T-cell (primary cell): ENCODE measurements around the gene FMN1. TPM values are rescaled to one million over a fixed set of nuclear protein-coding genes. Genes with fewer than 3 reads are reported as not detected.

ENCODE experiments used
- ATAC-seq, 4 experiments: fragments of 200-7000 bp in 3 of 4; fragments of 150-1000 bp in 1 of 4; cut with Tn5 transposase; replicated peaks in 1 of 4; 1 replicate in 3 of 4; 2 replicates in 1 of 4; pipeline ENCODE4 v1.10.0; 2021; ENCODE audit warnings: moderate library complexity in 3 of 4, mild to moderate bottlenecking in 2 of 4, moderate number of reproducible peaks in 1 of 4
- CTCF ChIA-PET, 2 donors: fragments of 300-600 bp; sonication (Branson Sonifier 250); formaldehyde crosslinking; loops; one replicate each; lab custom pipeline; 2022; ENCODE audit warnings: antibody characterized with exemption in 2 of 2; lab: Charles Lee
- POLR2A ChIA-PET, 2 donors: fragments of 300-600 bp; sonication (Branson Sonifier 250); formaldehyde crosslinking; loops; one replicate each; lab custom pipeline; 2022; ENCODE audit warnings: antibody characterized with exemption in 2 of 2; lab: Charles Lee
- DNase-seq, 35 experiments: peaks; one replicate each; pipeline versions ENCODE4 v3.0.0 to v3.0.0-alpha.2; 2013 to 2023
- H3K27ac ChIP-seq: one replicate; pipeline ENCODE4 v1.5.1; 2013; ENCODE audit warnings: low read length
- H3K27me3 ChIP-seq, 2 experiments: replicated peaks in 1 of 2; 1 replicate in 1 of 2; 2 replicates in 1 of 2; pipeline versions ENCODE4 v1.6.1 to v1.7.0; 2013; ENCODE audit warnings: low read length in 1 of 2, mixed read lengths in 1 of 2; ENCODE audit not compliant: control insufficient read depth in 2 of 2, insufficient read depth in 2 of 2; ENCODE audit errors: extremely low read depth in 1 of 2
- H3K36me3 ChIP-seq, 2 donors: 1 replicate in 1 of 2; 2 replicates in 1 of 2; pipeline versions ENCODE4 v1.6.1 to v1.7.0; 2013; ENCODE audit warnings: low read length in 1 of 2; ENCODE audit not compliant: control insufficient read depth in 2 of 2, insufficient read depth in 1 of 2; ENCODE audit errors: extremely low read depth in 1 of 2
- H3K4me1 ChIP-seq, 2 experiments: 1 replicate in 1 of 2; 2 replicates in 1 of 2; pipeline versions ENCODE4 v1.6.1 to v1.7.0; 2013; ENCODE audit warnings: low read length in 2 of 2, mixed read lengths in 1 of 2; ENCODE audit not compliant: insufficient read depth in 2 of 2, control insufficient read depth in 1 of 2; ENCODE audit errors: extremely low read depth in 1 of 2
- H3K4me3 ChIP-seq, 2 donors: 1 replicate in 1 of 2; 2 replicates in 1 of 2; pipeline versions ENCODE4 v1.5.1 to v1.7.0; 2013; ENCODE audit warnings: mild to moderate bottlenecking in 2 of 2, low read length in 1 of 2, moderate library complexity in 1 of 2; ENCODE audit not compliant: control insufficient read depth in 1 of 2; ENCODE audit errors: extremely low read depth in 1 of 2
- H3K9me3 ChIP-seq: 2 replicates; pipeline ENCODE4 v1.7.0; 2013
- H3K27ac Mint-ChIP-seq, 2 donors: one replicate each; pipeline ENCODE4 v1.8.0; 2020 to 2021; ENCODE audit warnings: mild to moderate bottlenecking in 2 of 2, mixed read lengths in 2 of 2
- H3K27me3 Mint-ChIP-seq, 2 donors: one replicate each; pipeline ENCODE4 v1.8.0; 2021 to 2022; ENCODE audit warnings: mixed read lengths in 2 of 2
- H3K36me3 Mint-ChIP-seq: one replicate; pipeline ENCODE4 v1.8.0; 2021; ENCODE audit warnings: mixed read lengths
- H3K4me1 Mint-ChIP-seq, 3 donors: one replicate each; pipeline ENCODE4 v1.8.0; 2020 to 2022; ENCODE audit warnings: mixed read lengths in 3 of 3, mild to moderate bottlenecking in 1 of 3
- H3K4me3 Mint-ChIP-seq, 3 donors: one replicate each; pipeline ENCODE4 v1.8.0; 2020 to 2022; ENCODE audit warnings: mild to moderate bottlenecking in 3 of 3, mixed read lengths in 3 of 3, moderate library complexity in 3 of 3
- H3K9me3 Mint-ChIP-seq, 3 donors: one replicate each; pipeline ENCODE4 v1.8.0; 2020 to 2022; ENCODE audit warnings: mixed read lengths in 3 of 3
- WGBS: methylation state at CpG from one replicate; pipeline ENCODE4 v1.1.5; 2013; ENCODE audit warnings: missing lambda C conversion rate; ENCODE audit not compliant: insufficient coverage; 5-methylcytosine and 5-hydroxymethylcytosine counted together
- total RNA-seq, 35 experiments: library from RNA in 6 of 35; stranded (reverse) in 6 of 35; fragments of 120-200 nt in 1 of 35; gene quantifications; one replicate each; pipeline versions ENCODE4 v1.2.1 to v1.2.4 and lab custom pipeline; 2013 to 2026

FMN1 gene
- total RNA-seq, 5 donors from 2014 or later (not counting 1 experiment from before 2014, with no cell fraction given): 0.20 to 22.4 (median 14.9) TPM

DNA sequence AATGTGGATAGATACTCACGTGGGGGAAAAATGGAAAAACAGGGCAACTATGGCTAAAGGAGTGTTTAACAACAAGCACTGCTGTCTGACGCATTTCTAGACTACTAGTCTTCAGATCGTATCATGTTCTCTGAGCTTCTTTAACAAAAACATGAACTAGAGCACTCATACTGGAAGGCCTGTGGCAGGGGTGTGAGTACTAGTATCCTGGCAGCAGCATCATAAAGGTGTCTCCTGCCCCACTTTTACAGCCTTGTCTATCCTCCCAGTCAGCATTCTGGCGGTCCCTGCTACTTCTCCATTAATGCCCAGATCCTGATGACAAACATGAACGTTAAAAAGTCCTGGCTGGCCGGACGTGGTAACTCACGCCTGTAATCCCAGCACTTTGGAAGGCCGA, 4.0 kb downstream of the FMN1 start:
- 52% methylated on average over 2 of the region's 9 CpGs for WGBS
- H3K36me3 ChIP-seq: no peaks in the 10 kb centered on the region

GRCh38 chr15:33188641-33189257, 5.8 kb downstream of the FMN1 start:
- Histone ChIP-seq H3K4me1 (no peaks in the 10 kb centered on the region), H3K27ac (no peak overlapping the region), H3K27me3 (peaks cover 0 to 3% of the 10 kb centered on the region in 2 experiments), H3K9me3 (no peaks in the 10 kb centered on the region), H3K4me3 (no peak overlapping the region), H3K36me3 (no peaks in the 10 kb centered on the region)
- DNase-seq: no peak
- H3K4me3 Mint-ChIP-seq: no peak overlapping the region
- no peak overlapping the region for H3K27ac Mint-ChIP-seq
- H3K36me3 Mint-ChIP-seq: no peaks in the 10 kb centered on the region
- ChIA-PET POLR2A (interaction anchor here in 1 of 2 donors (0.7 kb wide), 1 partner anchor 325 kb away, joined by 3 read pairs; no protein-coding TSS in a partner anchor), CTCF (no interaction called here)
- H3K9me3 Mint-ChIP-seq: no peaks in the 10 kb centered on the region
- H3K4me1 Mint-ChIP-seq: peaks cover 0 to 4% (median 1%) of the 10 kb centered on the region in 3 donors
- ATAC-seq: no peak
- 17% methylated on average over 1 of the region's 5 CpGs for WGBS
- H3K27me3 Mint-ChIP-seq: peaks cover 5 to 6% of the 10 kb centered on the region in 2 donors

More for the DNA sequence above, 4.0 kb downstream of the FMN1 start:
- H3K9me3 Mint-ChIP-seq: no peaks in the 10 kb centered on the region
- DNase-seq (no peak), ATAC-seq (no peak)
- Histone ChIP-seq H3K27me3 (peaks cover 0 to 12% of the 10 kb centered on the region in 2 experiments), H3K4me3 (no peak overlapping the region), H3K9me3 (no peaks in the 10 kb centered on the region), H3K4me1 (peaks cover 3 to 13% of the 10 kb centered on the region in 2 experiments), H3K27ac (no peak overlapping the region)
- no peak overlapping the region for H3K4me3 Mint-ChIP-seq
- CTCF ChIA-PET: no interaction called here
- POLR2A ChIA-PET: no interaction called here
- H3K4me1 Mint-ChIP-seq: peaks cover 8 to 17% (median 14%) of the 10 kb centered on the region in 3 donors
- no peak overlapping the region for H3K27ac Mint-ChIP-seq
- no peaks in the 10 kb centered on the region for H3K36me3 Mint-ChIP-seq
- peaks cover 6% of the 10 kb centered on the region in 2 donors for H3K27me3 Mint-ChIP-seq

GRCh38 chr15:33188159-33188558, 6.4 kb downstream of the FMN1 start:
- DNase-seq: no peak
- Histone ChIP-seq H3K4me3 (no peak overlapping the region), H3K27ac (no peak overlapping the region), H3K27me3 (peaks cover 0 to 3% of the 10 kb centered on the region in 2 experiments), H3K36me3 (no peaks in the 10 kb centered on the region), H3K4me1 (no peaks in the 10 kb centered on the region), H3K9me3 (no peaks in the 10 kb centered on the region)
- no peak overlapping the region for H3K27ac Mint-ChIP-seq
- H3K9me3 Mint-ChIP-seq: no peaks in the 10 kb centered on the region
- no peak overlapping the region for H3K4me3 Mint-ChIP-seq
- no peaks in the 10 kb centered on the region for H3K36me3 Mint-ChIP-seq
- ATAC-seq: no peak
- WGBS: no CpG with 5 or more reads among the region's 5 CpGs
- ChIA-PET POLR2A (interaction anchor here in 1 of 2 donors (0.7 kb wide), 1 partner anchor 324 kb away, joined by 3 read pairs; no protein-coding TSS in a partner anchor), CTCF (no interaction called here)
- peaks cover 0 to 4% (median 1%) of the 10 kb centered on the region in 3 donors for H3K4me1 Mint-ChIP-seq
- peaks cover 4 to 6% of the 10 kb centered on the region in 2 donors for H3K27me3 Mint-ChIP-seq

DNA sequence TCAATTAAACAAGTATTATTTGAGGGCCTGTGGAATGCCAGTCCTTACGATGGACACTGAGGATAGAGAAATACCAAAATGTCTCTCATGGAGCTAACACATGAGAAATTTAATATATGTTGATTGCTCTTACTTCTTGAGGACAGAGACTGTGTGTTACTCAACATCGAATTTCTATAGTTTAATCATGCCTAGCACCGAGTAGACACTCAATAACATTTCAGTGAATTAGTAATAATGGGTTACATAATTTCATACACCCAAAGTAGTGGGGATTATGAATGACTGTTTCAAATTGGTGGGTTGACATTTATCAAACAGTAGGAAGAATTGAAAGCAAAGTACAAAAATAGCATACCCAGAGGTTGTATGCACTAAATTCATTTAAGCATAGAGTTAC, 11.2 kb downstream of the FMN1 start:
- ChIA-PET POLR2A (no interaction called here), CTCF (no interaction called here)
- Histone ChIP-seq H3K4me1 (no peaks in the 10 kb centered on the region), H3K27ac (no peak overlapping the region), H3K36me3 (no peaks in the 10 kb centered on the region), H3K27me3 (peaks cover 0 to 3% of the 10 kb centered on the region in 2 experiments), H3K9me3 (no peaks in the 10 kb centered on the region), H3K4me3 (no peak overlapping the region)
- WGBS: no CpG with 5 or more reads among the region's 3 CpGs
- Mint-ChIP-seq H3K27me3 (peaks cover 0 to 4% of the 10 kb centered on the region in 2 donors), H3K36me3 (no peaks in the 10 kb centered on the region), H3K4me1 (peaks cover 0 to 4% (median 1%) of the 10 kb centered on the region in 3 donors), H3K9me3 (no peaks in the 10 kb centered on the region), H3K4me3 (no peak overlapping the region), H3K27ac (no peak overlapping the region)
- no peak for ATAC-seq
- DNase-seq: no peak

DNA sequence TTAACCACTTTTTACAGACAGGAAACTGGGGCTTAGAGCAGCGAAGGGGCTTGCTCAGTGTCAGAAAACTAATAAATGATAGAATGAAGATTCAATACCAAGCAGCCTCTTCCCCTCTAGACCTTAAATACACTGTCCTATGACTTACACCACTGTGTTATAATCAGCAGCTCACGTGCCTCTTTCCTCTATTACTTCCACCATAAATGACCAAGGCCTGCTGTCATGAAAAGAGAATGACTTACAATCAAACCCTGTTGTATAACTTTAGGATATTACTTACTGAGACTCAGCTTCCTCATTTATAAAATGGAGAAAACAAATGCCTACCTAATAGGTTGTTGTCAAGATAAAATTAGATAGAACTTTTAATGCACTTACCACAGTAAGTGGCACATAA, 11.6 kb downstream of the FMN1 start:
- CTCF ChIA-PET: no interaction called here
- H3K4me3 ChIP-seq: no peak overlapping the region
- peaks cover 0 to 4% of the 10 kb centered on the region in 2 donors for H3K27me3 Mint-ChIP-seq
- no peaks in the 10 kb centered on the region for H3K9me3 ChIP-seq
- H3K4me3 Mint-ChIP-seq: no peak overlapping the region
- no peaks in the 10 kb centered on the region for H3K36me3 ChIP-seq
- peaks cover 0 to 3% of the 10 kb centered on the region in 2 experiments for H3K27me3 ChIP-seq
- no peak for DNase-seq
- WGBS: no CpG with 5 or more reads among the region's 2 CpGs
- H3K27ac Mint-ChIP-seq: no peak overlapping the region
- H3K9me3 Mint-ChIP-seq: no peaks in the 10 kb centered on the region
- ATAC-seq: no peak
- H3K4me1 Mint-ChIP-seq: peaks cover 0 to 4% (median 1%) of the 10 kb centered on the region in 3 donors
- POLR2A ChIA-PET: no interaction called here
- no peaks in the 10 kb centered on the region for H3K4me1 ChIP-seq
- H3K36me3 Mint-ChIP-seq: no peaks in the 10 kb centered on the region
- H3K27ac ChIP-seq: no peak overlapping the region

- H3K9me3 Mint-ChIP-seq: no peaks in the 10 kb centered on the region
- peaks cover 0 to 4% of the 10 kb centered on the region in 2 donors for H3K27me3 Mint-ChIP-seq
- Histone ChIP-seq H3K9me3 (no peaks in the 10 kb centered on the region), H3K27me3 (peaks cover 0 to 2% of the 10 kb centered on the region in 2 experiments), H3K27ac (no peak overlapping the region), H3K4me1 (no peaks in the 10 kb centered on the region), H3K36me3 (no peaks in the 10 kb centered on the region), H3K4me3 (no peak overlapping the region)
- ATAC-seq (no peak), DNase-seq (no peak)
- H3K4me3 Mint-ChIP-seq: no peak overlapping the region
- no peak overlapping the region for H3K27ac Mint-ChIP-seq
- ChIA-PET CTCF (no interaction called here), POLR2A (no interaction called here)
- H3K36me3 Mint-ChIP-seq: no peaks in the 10 kb centered on the region
- peaks cover 0 to 4% (median 1%) of the 10 kb centered on the region in 3 donors for H3K4me1 Mint-ChIP-seq
- WGBS: 83% methylated on average over 1 of the region's 4 CpGs
Observed at GRCh38 chr15:33182278-33182905, 12.1 kb downstream of the FMN1 start.
